Endometrial microvascular endothelial cells (primary cell): ENCODE measurements around the gene MAGEA10. TPM values are rescaled to one million over a fixed set of nuclear protein-coding genes. Genes with fewer than 3 reads are reported as not detected.

Experiments used
- in situ Hi-C: cut with HindIII; loops from 2 replicates; pipeline ENCODE4 v1.10.0; 2017; ENCODE audit warnings: low sequenced_read_pairs, low pct_unique_long_range_greater_than_20kb; ENCODE audit errors: inconsistent ontology term
- total RNA-seq: library from RNA; depleted of rRNA; stranded (reverse); fragments of >200 nt; gene quantifications from one replicate; pipeline ENCODE4 v1.2.3, GENCODE V29; 2015; ENCODE audit errors: inconsistent ontology term

MAGEA10 gene
- total RNA-seq, 1 donor from 2014 or later, result not detected

DNA sequence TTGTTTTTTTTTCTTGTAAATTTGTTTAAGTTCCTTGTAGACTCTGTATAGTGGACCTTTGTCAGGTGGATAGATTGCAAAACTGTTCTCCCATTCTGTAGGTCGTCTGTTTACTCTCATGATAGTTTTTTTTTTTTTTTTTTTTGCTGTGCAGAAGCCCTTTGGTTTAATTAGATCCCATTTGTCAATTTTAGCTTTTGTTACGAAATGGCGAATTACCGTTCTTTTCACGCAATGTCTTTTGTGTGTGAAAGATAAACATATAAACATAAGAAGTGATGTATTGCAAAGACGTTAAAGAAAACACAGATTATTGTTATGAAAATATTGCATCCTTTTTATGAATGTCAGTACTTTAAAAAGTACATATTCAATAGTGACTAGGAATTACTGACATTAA lies 34.5 kb downstream of the MAGEA10 start:
- in situ Hi-C loops, result no loop called here

DNA sequence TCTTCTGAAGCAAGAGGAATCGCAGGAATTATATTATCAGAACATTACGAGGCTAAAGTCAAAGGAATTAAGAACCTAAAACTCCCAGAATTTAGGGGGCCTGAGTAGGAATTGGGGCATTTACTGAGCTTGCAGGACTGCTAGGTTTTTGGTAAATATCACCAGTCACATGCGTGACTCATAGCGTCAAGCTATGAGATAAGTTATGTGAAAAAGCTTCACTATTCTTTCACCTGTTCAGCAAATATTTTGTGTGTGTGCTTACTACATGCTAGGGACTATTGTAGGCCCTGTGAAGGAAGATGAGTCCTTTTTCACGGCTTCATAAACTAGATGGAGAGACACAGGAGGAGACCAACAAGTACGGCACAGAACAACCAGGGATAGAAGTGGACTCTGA lies 52.2 kb downstream of the MAGEA10 start:
- in situ Hi-C loops, result no loop called here

Other genes with a start within 250 kb of the MAGEA10 start
- gene MAGEA4, start 225.7 kb downstream of the MAGEA10 start, total RNA-seq, result not detected
- gene GABRE, start 163.9 kb downstream of the MAGEA10 start, total RNA-seq, result 4.6 TPM